ENCODE measurements around the gene CCSER2.

Gene CCSER2

GRCh38 chr10:84368828-84369227, 40.4 kb downstream of the CCSER2 start:
- TF ChIP-seq ZNF274 (IDR thresholded peaks at IDR 0.05; ENCODE audit: low read depth, low read length) = no peak
- no peak overlapping the region for H3K4me3 ChIP-seq (ENCODE audit: low read length)

GRCh38 chr10:84370283-84370682, 41.9 kb downstream of the CCSER2 start:
- no peak overlapping the region for H3K4me3 ChIP-seq (ENCODE audit: low read length)
- TF ChIP-seq ZNF274 (IDR thresholded peaks at IDR 0.05; ENCODE audit: low read depth, low read length) = no peak

GRCh38 chr10:84371944-84372343, 43.6 kb downstream of the CCSER2 start:
- no peak overlapping the region for H3K4me3 ChIP-seq (ENCODE audit: low read length)
- no peak for TF ChIP-seq ZNF274 (IDR thresholded peaks at IDR 0.05; ENCODE audit: low read depth, low read length)

- no peak overlapping the region for H3K4me3 ChIP-seq (ENCODE audit: low read length)
- TF ChIP-seq ZNF274 (IDR thresholded peaks at IDR 0.05; ENCODE audit: low read depth, low read length) = no peak
Observed at GRCh38 chr10:84373000-84373399, 44.6 kb downstream of the CCSER2 start.

- H3K4me3 ChIP-seq (ENCODE audit: low read length) = no peak overlapping the region
- TF ChIP-seq ZNF274 (IDR thresholded peaks at IDR 0.05; ENCODE audit: low read depth, low read length) = no peak
Observed at GRCh38 chr10:84374455-84374854, 46.1 kb downstream of the CCSER2 start.

GRCh38 chr10:84375011-84375410, 46.6 kb downstream of the CCSER2 start:
- H3K4me3 ChIP-seq (ENCODE audit: low read length) = no peak overlapping the region
- TF ChIP-seq ZNF274 (IDR thresholded peaks at IDR 0.05; ENCODE audit: low read depth, low read length) = no peak

GRCh38 chr10:84375881-84376280, 47.5 kb downstream of the CCSER2 start:
- no peak for TF ChIP-seq ZNF274 (IDR thresholded peaks at IDR 0.05; ENCODE audit: low read depth, low read length)
- H3K4me3 ChIP-seq (ENCODE audit: low read length) = no peak overlapping the region

- no peak overlapping the region for H3K4me3 ChIP-seq (ENCODE audit: low read length)
- TF ChIP-seq ZNF274 (IDR thresholded peaks at IDR 0.05; ENCODE audit: low read depth, low read length) = no peak
Observed at GRCh38 chr10:84388148-84388547, 59.8 kb downstream of the CCSER2 start.

GRCh38 chr10:84390364-84390763, 62.0 kb downstream of the CCSER2 start:
- H3K4me3 ChIP-seq (ENCODE audit: low read length) = no peak overlapping the region
- TF ChIP-seq ZNF274 (IDR thresholded peaks at IDR 0.05; ENCODE audit: low read depth, low read length) = no peak

- TF ChIP-seq ZNF274 (IDR thresholded peaks at IDR 0.05; ENCODE audit: low read depth, low read length) = no peak
- no peak overlapping the region for H3K4me3 ChIP-seq (ENCODE audit: low read length)
Observed at GRCh38 chr10:84391326-84391725, 62.9 kb downstream of the CCSER2 start.

- H3K4me3 ChIP-seq (ENCODE audit: low read length) = no peak overlapping the region
- no peak for TF ChIP-seq ZNF274 (IDR thresholded peaks at IDR 0.05; ENCODE audit: low read depth, low read length)
Observed at GRCh38 chr10:84392181-84392580, 63.8 kb downstream of the CCSER2 start.

- H3K4me3 ChIP-seq (ENCODE audit: low read length) = no peak overlapping the region
- TF ChIP-seq ZNF274 (IDR thresholded peaks at IDR 0.05; ENCODE audit: low read depth, low read length) = no peak
Observed at GRCh38 chr10:84395581-84395980, 67.2 kb downstream of the CCSER2 start.

- no peak overlapping the region for H3K4me3 ChIP-seq (ENCODE audit: low read length)
Observed at GRCh38 chr10:84397735-84398144, 69.4 kb downstream of the CCSER2 start.

GRCh38 chr10:84398696-84399095, 70.3 kb downstream of the CCSER2 start:
- no peak overlapping the region for H3K4me3 ChIP-seq (ENCODE audit: low read length)
- no peak for TF ChIP-seq ZNF274 (IDR thresholded peaks at IDR 0.05; ENCODE audit: low read depth, low read length)

More at GRCh38 chr10:84397735-84398144, 69.4 kb downstream of the CCSER2 start:
- no peak for TF ChIP-seq ZNF274 (IDR thresholded peaks at IDR 0.05; ENCODE audit: low read depth, low read length)

- no peak for TF ChIP-seq ZNF274 (IDR thresholded peaks at IDR 0.05; ENCODE audit: low read depth, low read length)
- no peak overlapping the region for H3K4me3 ChIP-seq (ENCODE audit: low read length)
Observed at GRCh38 chr10:84401854-84402611, 73.6 kb downstream of the CCSER2 start.

GRCh38 chr10:84404783-84405182, 76.4 kb downstream of the CCSER2 start:
- no peak for TF ChIP-seq ZNF274 (IDR thresholded peaks at IDR 0.05; ENCODE audit: low read depth, low read length)
- no peak overlapping the region for H3K4me3 ChIP-seq (ENCODE audit: low read length)

Data from GM08714 (cell line).